Spinal cord (tissue), 10 donors: ENCODE results near the gene AXDND1. TPM values are rescaled to one million over a fixed set of nuclear protein-coding genes. Genes with fewer than 3 reads are reported as not detected.

Source experiments
- DNase-seq, 6 donors: peaks; one replicate each; pipeline versions ENCODE4 v3.0.0 to v3.0.0-alpha.2; 2013 to 2015; ENCODE audit warnings: low spot score in 6 of 6, low read depth in 4 of 6
- H3K27ac ChIP-seq: one replicate; pipeline ENCODE4 v1.5.1; 2013; ENCODE audit warnings: low read depth, low read length, control low read depth
- H3K27me3 ChIP-seq: one replicate; pipeline ENCODE4 v1.6.1; 2013; ENCODE audit warnings: low read length; ENCODE audit not compliant: control insufficient read depth, insufficient read depth
- H3K36me3 ChIP-seq: one replicate; pipeline ENCODE4 v1.6.1; 2013; ENCODE audit warnings: low read length; ENCODE audit not compliant: control insufficient read depth, insufficient read depth
- H3K4me1 ChIP-seq: one replicate; pipeline ENCODE4 v1.6.1; 2013; ENCODE audit warnings: low read length; ENCODE audit not compliant: control insufficient read depth, insufficient read depth
- H3K4me3 ChIP-seq: one replicate; pipeline ENCODE4 v1.5.1; 2013; ENCODE audit warnings: low read depth, low read length, control low read depth
- H3K9me3 ChIP-seq: one replicate; pipeline ENCODE4 v1.6.1; 2013; ENCODE audit warnings: low read length; ENCODE audit not compliant: control insufficient read depth, insufficient read depth
- WGBS: methylation state at CpG from one replicate; pipeline ENCODE4 v1.1.5; 2013; ENCODE audit warnings: missing lambda C conversion rate; ENCODE audit not compliant: insufficient coverage; 5-methylcytosine and 5-hydroxymethylcytosine counted together
- polyA plus RNA-seq, 2 donors: library from polyadenylated mRNA; unstranded; fragments of 120-200 nt; gene quantifications; one replicate each; pipeline ENCODE4 v1.2.1, GENCODE V29; 2013; ENCODE audit not compliant: insufficient read length in 2 of 2
- total RNA-seq, 2 donors: library from RNA; depleted of rRNA in 1 of 2; stranded (reverse); fragments of 120-200 nt in 1 of 2; fragments of >200 nt in 1 of 2; gene quantifications; one replicate each; pipeline versions ENCODE4 v1.2.3 to v1.2.4, GENCODE V29; 2013 to 2014
- donor health status: healthy.

AXDND1 gene
- total and polyA plus RNA-seq, 4 donors = 0.59 to 2.4 (median 0.88) TPM

GRCh38 chr1:179329862-179330261, 35.9 kb upstream of the AXDND1 start:
- Histone ChIP-seq H3K27me3 (no peaks in the 10 kb centered on the region), H3K27ac (no peak overlapping the region), H3K4me1 (no peaks in the 10 kb centered on the region), H3K36me3 (no peaks in the 10 kb centered on the region), H3K9me3 (no peaks in the 10 kb centered on the region), H3K4me3 (no peak overlapping the region)
- no CpG with 5 or more reads among the region's 2 CpGs for WGBS
- no peak for DNase-seq

GRCh38 chr1:179334440-179334839, 31.3 kb upstream of the AXDND1 start:
- Histone ChIP-seq H3K9me3 (no peaks in the 10 kb centered on the region), H3K27ac (no peak overlapping the region), H3K4me3 (no peak overlapping the region), H3K27me3 (no peaks in the 10 kb centered on the region), H3K36me3 (peaks cover 5% of the 10 kb centered on the region), H3K4me1 (no peaks in the 10 kb centered on the region)
- no peak for DNase-seq
- 90% methylated on average over 2 of the region's 4 CpGs for WGBS

- Histone ChIP-seq H3K4me3 (no peak overlapping the region), H3K27ac (no peak overlapping the region), H3K27me3 (no peaks in the 10 kb centered on the region), H3K36me3 (peaks cover 5% of the 10 kb centered on the region), H3K9me3 (no peaks in the 10 kb centered on the region), H3K4me1 (no peaks in the 10 kb centered on the region)
- 92% methylated on average over 2 of the region's 2 CpGs for WGBS
- no peak for DNase-seq
Measured at GRCh38 chr1:179337288-179337687, 28.5 kb upstream of the AXDND1 start.

DNA sequence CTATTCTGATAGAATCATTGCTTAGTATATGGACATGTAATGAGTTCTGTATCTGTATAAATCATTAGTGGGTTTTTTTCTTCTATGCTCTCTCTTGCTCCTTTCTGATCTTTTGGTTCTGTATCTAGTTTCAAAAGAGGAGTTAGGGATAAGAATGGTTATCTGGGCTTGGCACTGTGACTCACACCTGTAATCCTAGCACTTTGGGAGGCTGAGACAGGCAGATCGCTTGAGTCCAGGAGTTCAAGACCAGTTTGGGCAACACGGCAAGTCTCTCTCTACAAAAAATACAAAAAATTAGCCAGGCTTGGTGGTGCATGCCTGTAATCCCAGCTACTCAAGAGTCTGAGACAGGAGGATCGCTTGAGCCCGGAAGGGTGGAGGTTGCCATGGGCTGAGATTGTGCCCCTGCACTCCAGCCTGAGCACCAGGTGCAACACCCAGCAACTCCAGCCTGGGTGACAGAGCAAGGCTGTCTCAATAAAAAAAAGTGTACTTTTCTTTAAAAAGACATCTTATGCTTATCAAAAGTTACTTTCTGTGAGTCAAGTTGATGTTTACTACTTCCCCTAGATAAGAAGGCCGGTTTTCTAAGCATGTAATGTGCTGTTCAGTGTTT, 27.7 kb upstream of the AXDND1 start:
- Histone ChIP-seq H3K4me1 (no peaks in the 10 kb centered on the region), H3K4me3 (no peak overlapping the region), H3K27me3 (no peaks in the 10 kb centered on the region), H3K27ac (no peak overlapping the region), H3K9me3 (no peaks in the 10 kb centered on the region), H3K36me3 (peaks cover 5% of the 10 kb centered on the region)
- WGBS = 96% methylated on average over 4 of the region's 5 CpGs
- DNase-seq = no peak

DNA sequence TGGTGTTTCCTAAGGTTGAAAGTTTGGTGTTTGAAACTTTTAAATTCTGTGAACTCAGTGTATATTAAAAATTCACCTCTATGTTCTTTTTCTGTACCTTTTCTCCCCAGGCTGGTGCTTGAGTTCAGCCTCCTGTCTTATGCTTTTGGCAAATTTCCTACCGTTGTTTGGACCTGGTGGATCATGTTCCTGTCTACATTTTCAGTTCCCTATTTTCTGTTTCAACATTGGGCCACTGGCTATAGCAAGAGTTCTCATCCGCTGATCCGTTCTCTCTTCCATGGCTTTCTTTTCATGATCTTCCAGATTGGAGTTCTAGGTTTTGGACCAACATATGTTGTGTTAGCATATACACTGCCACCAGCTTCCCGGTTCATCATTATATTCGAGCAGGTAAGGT, 24.9 kb upstream of the AXDND1 start:
- WGBS = 82% methylated on average over 1 of the region's 5 CpGs
- H3K4me3 ChIP-seq = no peak overlapping the region
- H3K4me1 ChIP-seq = no peaks in the 10 kb centered on the region
- H3K9me3 ChIP-seq = no peaks in the 10 kb centered on the region
- no peak overlapping the region for H3K27ac ChIP-seq
- DNase-seq = no peak
- H3K36me3 ChIP-seq = peaks cover 7% of the 10 kb centered on the region
- no peaks in the 10 kb centered on the region for H3K27me3 ChIP-seq

- no CpG with 5 or more reads among the region's 4 CpGs for WGBS
- Histone ChIP-seq H3K27me3 (no peaks in the 10 kb centered on the region), H3K36me3 (peaks cover 3% of the 10 kb centered on the region), H3K27ac (no peak overlapping the region), H3K4me1 (no peaks in the 10 kb centered on the region), H3K4me3 (no peak overlapping the region), H3K9me3 (no peaks in the 10 kb centered on the region)
- no peak for DNase-seq
Measured at GRCh38 chr1:179341943-179342547, 23.7 kb upstream of the AXDND1 start.

DNA sequence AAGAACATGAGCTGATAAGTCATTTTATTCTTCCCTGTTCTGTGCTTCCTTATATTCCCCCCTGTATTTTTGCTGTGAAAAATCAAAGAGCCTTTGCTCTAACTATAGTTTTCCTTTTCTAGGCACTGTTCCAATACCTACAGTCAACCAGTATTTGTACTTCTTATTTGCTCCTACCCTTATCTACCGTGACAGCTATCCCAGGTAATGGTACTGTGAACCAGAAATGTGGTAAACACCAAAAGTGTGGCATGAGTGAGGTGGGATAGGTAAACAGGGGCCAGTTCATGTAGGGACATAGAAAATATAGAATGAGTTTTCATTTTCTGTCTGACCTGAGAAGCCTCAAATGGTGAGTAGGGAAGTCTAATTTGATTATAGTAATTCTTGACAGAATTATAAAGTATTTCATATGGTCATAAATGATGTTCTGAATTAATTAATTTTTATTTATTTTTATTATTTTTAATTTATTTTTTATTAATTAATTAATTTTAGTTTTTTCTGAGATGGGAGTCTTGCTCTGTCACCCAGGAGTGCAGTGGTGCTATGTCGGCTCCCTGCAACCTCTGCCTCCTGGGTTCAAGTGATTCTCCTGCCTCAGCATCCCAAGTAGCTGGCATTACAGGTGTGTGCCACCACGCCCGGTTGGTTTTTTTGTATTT, 22.9 kb upstream of the AXDND1 start:
- no peaks in the 10 kb centered on the region for H3K27me3 ChIP-seq
- no peaks in the 10 kb centered on the region for H3K4me1 ChIP-seq
- peaks cover 3% of the 10 kb centered on the region for H3K36me3 ChIP-seq
- 100% methylated on average over 1 of the region's 4 CpGs for WGBS
- no peak overlapping the region for H3K4me3 ChIP-seq
- H3K27ac ChIP-seq = no peak overlapping the region
- H3K9me3 ChIP-seq = no peaks in the 10 kb centered on the region
- DNase-seq = no peak

DNA sequence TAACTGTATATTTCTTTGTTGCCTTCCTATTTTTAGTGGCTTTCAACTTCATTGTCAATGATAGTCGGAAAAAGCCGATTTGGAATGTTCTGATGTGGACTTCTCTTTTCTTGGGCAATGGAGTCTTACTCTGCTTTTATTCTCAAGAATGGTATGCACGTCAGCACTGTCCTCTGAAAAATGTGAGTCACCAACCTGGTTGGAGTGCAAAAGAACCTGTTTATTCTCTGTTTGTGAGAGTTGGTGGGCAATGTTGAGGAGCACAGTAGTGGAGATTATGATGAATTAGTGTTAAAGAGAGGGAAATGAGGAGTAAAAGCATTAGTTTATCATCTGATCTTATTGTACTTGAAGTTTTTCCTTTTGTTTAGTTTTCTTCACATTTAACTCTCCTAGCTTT, 14.5 kb upstream of the AXDND1 start:
- no peak for DNase-seq
- no peaks in the 10 kb centered on the region for H3K9me3 ChIP-seq

DNA sequence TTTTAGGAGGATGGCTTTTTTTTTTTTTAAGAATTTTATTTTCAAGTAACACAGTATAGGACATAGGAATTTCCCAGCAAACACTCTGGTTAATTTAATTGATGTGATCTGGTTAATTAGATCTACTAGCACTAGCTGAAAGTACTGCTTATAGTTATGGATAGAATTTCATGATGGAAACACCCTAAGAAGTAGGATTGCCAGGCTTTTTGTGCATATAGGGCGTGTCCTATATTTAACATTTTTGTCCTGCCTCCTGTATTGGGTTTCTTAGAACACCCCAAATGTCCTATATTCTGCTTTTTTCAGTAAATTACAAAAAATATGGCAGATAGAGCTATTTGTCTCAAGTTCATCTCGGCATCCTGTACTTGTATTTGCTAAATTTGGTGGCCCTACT, 13.5 kb upstream of the AXDND1 start:
- Histone ChIP-seq H3K36me3 (peaks cover 7% of the 10 kb centered on the region), H3K27me3 (no peaks in the 10 kb centered on the region), H3K27ac (no peak overlapping the region), H3K4me3 (no peak overlapping the region), H3K4me1 (no peaks in the 10 kb centered on the region), H3K9me3 (no peaks in the 10 kb centered on the region)
- no CpG with 5 or more reads among the region's 2 CpGs for WGBS
- DNase-seq = no peak

More for the DNA sequence above, 14.5 kb upstream of the AXDND1 start:
- H3K36me3 ChIP-seq = peaks cover 7% of the 10 kb centered on the region
- no peak overlapping the region for H3K4me3 ChIP-seq
- H3K27ac ChIP-seq = no peak overlapping the region
- H3K4me1 ChIP-seq = no peaks in the 10 kb centered on the region
- no peaks in the 10 kb centered on the region for H3K27me3 ChIP-seq
- WGBS = 90% methylated on average over 2 of the region's 3 CpGs

- H3K36me3 ChIP-seq = peaks cover 5% of the 10 kb centered on the region
- no peaks in the 10 kb centered on the region for H3K4me1 ChIP-seq
- H3K4me3 ChIP-seq = no peak overlapping the region
- WGBS = 90% methylated on average over 2 of the region's 5 CpGs
- H3K9me3 ChIP-seq = no peaks in the 10 kb centered on the region
- no peak for DNase-seq
- no peaks in the 10 kb centered on the region for H3K27me3 ChIP-seq
- no peak overlapping the region for H3K27ac ChIP-seq
Measured at GRCh38 chr1:179353546-179353945, 12.2 kb upstream of the AXDND1 start.
